ENCODE measurements around the gene GGT7.

The GGT7 gene

GRCh38 chr20:34824806-34825529 is 47.7 kb downstream of the GGT7 start (continued):
- TF ChIP-seq, protein P1, sequence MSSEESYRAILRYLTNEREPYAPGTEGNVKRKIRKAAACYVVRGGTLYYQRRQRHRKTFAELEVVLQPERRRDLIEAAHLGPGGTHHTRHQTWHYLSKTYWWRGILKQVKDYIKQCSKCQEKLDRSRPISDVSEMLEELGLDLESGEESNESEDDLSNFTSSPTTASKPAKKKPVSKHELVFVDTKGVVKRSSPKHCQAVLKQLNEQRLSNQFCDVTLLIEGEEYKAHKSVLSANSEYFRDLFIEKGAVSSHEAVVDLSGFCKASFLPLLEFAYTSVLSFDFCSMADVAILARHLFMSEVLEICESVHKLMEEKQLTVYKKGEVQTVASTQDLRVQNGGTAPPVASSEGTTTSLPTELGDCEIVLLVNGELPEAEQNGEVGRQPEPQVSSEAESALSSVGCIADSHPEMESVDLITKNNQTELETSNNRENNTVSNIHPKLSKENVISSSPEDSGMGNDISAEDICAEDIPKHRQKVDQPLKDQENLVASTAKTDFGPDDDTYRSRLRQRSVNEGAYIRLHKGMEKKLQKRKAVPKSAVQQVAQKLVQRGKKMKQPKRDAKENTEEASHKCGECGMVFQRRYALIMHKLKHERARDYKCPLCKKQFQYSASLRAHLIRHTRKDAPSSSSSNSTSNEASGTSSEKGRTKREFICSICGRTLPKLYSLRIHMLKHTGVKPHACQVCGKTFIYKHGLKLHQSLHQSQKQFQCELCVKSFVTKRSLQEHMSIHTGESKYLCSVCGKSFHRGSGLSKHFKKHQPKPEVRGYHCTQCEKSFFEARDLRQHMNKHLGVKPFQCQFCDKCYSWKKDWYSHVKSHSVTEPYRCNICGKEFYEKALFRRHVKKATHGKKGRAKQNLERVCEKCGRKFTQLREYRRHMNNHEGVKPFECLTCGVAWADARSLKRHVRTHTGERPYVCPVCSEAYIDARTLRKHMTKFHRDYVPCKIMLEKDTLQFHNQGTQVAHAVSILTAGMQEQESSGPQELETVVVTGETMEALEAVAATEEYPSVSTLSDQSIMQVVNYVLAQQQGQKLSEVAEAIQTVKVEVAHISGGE (tag by site-specific recombination; conservative IDR thresholded peaks at IDR 0.05; ENCODE audit: low read depth): peak; percentile 56
- TF ChIP-seq ZNF175 (tag by site-specific recombination; IDR thresholded peaks at IDR 0.05) (no peak), KLF7 (tag by site-specific recombination; IDR thresholded peaks at IDR 0.05; ENCODE audit: borderline replicate concordance) (no peak), SETDB1 (IDR thresholded peaks at IDR 0.05; ENCODE audit: insufficient read length, low read length) (no peak), ZNF549 (tag by site-specific recombination; IDR thresholded peaks at IDR 0.05) (no peak), ZNF391 (tag by site-specific recombination; IDR thresholded peaks at IDR 0.05; ENCODE audit: borderline replicate concordance, low read depth) (no peak), ZSCAN30 (tag by site-specific recombination; IDR thresholded peaks at IDR 0.05) (0 out of 2 replicates have a peak, but pooled peaks have one; percentile 49), KLF10 (tag by site-specific recombination; IDR thresholded peaks at IDR 0.05) (peak; percentile 25; the same call in 1 of the 2 replicates), ZNF335 (tag by site-specific recombination; conservative IDR thresholded peaks at IDR 0.05) (peak; percentile 90), ZBTB26 (tag by site-specific recombination; optimal IDR thresholded peaks at IDR 0.05) (peak; percentile 33), ZEB2 (tag by site-specific recombination; IDR thresholded peaks at IDR 0.05) (peak; percentile 42; the same call in 1 of the 2 replicates), KLF8 (tag by site-specific recombination; IDR thresholded peaks at IDR 0.05) (peak; percentile 42; the same call in 1 of the 2 replicates), ZNF146 (tag by site-specific recombination; IDR thresholded peaks at IDR 0.05) (peak; percentile 38; the same call in 1 of the 2 replicates), ZBTB48 (tag by site-specific recombination; IDR thresholded peaks at IDR 0.05) (peak; percentile 93), ZNF433 (tag by site-specific recombination; IDR thresholded peaks at IDR 0.05; ENCODE audit: low read depth) (no peak), ZBTB7A (tag by site-specific recombination; IDR thresholded peaks at IDR 0.05; ENCODE audit: low read depth) (0 out of 2 replicates have a peak, but pooled peaks have one; percentile 88), ZNF692 (tag by site-specific recombination; IDR thresholded peaks at IDR 0.05) (peak; percentile 77), ZNF529 (tag by site-specific recombination; IDR thresholded peaks at IDR 0.05; ENCODE audit: insufficient replicate concordance) (no peak)
- TF ChIP-seq, protein P2, sequence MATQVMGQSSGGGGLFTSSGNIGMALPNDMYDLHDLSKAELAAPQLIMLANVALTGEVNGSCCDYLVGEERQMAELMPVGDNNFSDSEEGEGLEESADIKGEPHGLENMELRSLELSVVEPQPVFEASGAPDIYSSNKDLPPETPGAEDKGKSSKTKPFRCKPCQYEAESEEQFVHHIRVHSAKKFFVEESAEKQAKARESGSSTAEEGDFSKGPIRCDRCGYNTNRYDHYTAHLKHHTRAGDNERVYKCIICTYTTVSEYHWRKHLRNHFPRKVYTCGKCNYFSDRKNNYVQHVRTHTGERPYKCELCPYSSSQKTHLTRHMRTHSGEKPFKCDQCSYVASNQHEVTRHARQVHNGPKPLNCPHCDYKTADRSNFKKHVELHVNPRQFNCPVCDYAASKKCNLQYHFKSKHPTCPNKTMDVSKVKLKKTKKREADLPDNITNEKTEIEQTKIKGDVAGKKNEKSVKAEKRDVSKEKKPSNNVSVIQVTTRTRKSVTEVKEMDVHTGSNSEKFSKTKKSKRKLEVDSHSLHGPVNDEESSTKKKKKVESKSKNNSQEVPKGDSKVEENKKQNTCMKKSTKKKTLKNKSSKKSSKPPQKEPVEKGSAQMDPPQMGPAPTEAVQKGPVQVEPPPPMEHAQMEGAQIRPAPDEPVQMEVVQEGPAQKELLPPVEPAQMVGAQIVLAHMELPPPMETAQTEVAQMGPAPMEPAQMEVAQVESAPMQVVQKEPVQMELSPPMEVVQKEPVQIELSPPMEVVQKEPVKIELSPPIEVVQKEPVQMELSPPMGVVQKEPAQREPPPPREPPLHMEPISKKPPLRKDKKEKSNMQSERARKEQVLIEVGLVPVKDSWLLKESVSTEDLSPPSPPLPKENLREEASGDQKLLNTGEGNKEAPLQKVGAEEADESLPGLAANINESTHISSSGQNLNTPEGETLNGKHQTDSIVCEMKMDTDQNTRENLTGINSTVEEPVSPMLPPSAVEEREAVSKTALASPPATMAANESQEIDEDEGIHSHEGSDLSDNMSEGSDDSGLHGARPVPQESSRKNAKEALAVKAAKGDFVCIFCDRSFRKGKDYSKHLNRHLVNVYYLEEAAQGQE (tag by site-specific recombination; IDR thresholded peaks at IDR 0.05): peak; percentile 48; the same call in 1 of the 2 replicates
- TF ChIP-seq, protein P3, sequence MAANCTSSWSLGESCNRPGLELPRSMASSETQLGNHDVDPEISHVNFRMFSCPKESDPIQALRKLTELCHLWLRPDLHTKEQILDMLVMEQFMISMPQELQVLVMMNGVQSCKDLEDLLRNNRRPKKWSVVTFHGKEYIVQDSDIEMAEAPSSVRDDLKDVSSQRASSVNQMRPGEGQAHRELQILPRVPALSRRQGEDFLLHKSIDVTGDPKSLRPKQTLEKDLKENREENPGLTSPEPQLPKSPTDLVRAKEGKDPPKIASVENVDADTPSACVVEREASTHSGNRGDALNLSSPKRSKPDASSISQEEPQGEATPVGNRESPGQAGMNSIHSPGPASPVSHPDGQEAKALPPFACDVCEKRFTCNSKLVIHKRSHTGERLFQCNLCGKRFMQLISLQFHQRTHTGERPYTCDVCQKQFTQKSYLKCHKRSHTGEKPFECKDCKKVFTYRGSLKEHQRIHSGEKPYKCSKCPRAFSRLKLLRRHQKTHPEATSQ (tag by site-specific recombination; IDR thresholded peaks at IDR 0.05): 0 out of 2 replicates have a peak, but pooled peaks have one; percentile 39
- TF ChIP-seq, protein P4, sequence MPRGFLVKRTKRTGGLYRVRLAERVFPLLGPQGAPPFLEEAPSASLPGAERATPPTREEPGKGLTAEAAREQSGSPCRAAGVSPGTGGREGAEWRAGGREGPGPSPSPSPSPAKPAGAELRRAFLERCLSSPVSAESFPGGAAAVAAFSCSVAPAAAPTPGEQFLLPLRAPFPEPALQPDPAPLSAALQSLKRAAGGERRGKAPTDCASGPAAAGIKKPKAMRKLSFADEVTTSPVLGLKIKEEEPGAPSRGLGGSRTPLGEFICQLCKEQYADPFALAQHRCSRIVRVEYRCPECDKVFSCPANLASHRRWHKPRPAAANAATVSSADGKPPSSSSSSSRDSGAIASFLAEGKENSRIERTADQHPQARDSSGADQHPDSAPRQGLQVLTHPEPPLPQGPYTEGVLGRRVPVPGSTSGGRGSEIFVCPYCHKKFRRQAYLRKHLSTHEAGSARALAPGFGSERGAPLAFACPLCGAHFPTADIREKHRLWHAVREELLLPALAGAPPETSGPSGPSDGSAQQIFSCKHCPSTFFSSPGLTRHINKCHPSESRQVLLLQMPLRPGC (tag by site-specific recombination; IDR thresholded peaks at IDR 0.05): 0 out of 2 replicates have a peak, but pooled peaks have one; percentile 27
- TF ChIP-seq, protein P5, sequence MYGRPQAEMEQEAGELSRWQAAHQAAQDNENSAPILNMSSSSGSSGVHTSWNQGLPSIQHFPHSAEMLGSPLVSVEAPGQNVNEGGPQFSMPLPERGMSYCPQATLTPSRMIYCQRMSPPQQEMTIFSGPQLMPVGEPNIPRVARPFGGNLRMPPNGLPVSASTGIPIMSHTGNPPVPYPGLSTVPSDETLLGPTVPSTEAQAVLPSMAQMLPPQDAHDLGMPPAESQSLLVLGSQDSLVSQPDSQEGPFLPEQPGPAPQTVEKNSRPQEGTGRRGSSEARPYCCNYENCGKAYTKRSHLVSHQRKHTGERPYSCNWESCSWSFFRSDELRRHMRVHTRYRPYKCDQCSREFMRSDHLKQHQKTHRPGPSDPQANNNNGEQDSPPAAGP (tag by site-specific recombination; IDR thresholded peaks at IDR 0.05): peak; percentile 75

All from HEK293 (cell line).